ENCODE data around the gene PPP3R1.

GRCh38 chr2:68266655-68267054 is 14.3 kb upstream of the PPP3R1 start:
- TF ChIP-seq CTCF (conservative IDR thresholded peaks at IDR 0.05; ENCODE audit: low read depth, low read length) (no peak), POLR2A (IDR thresholded peaks at IDR 0.05; ENCODE audit: low read depth, low read length) (no peak)
- TF ChIP-seq, protein P1, sequence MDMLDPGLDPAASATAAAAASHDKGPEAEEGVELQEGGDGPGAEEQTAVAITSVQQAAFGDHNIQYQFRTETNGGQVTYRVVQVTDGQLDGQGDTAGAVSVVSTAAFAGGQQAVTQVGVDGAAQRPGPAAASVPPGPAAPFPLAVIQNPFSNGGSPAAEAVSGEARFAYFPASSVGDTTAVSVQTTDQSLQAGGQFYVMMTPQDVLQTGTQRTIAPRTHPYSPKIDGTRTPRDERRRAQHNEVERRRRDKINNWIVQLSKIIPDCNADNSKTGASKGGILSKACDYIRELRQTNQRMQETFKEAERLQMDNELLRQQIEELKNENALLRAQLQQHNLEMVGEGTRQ (IDR thresholded peaks at IDR 0.05; ENCODE audit: low read depth, low read length): no peak
